CD14-positive monocyte (primary cell): Measurements from ENCODE around the gene CACNA1D. TPM values are rescaled to one million over a fixed set of nuclear protein-coding genes. Genes with fewer than 3 reads are reported as not detected.

Experiments
- DNase-seq, 3 donors: peaks; one replicate each; pipeline ENCODE4 v3.0.0-alpha.2; 2011 to 2022
- H2AFZ ChIP-seq: 2 replicates; pipeline ENCODE4 v1.6.0; 2012; ENCODE audit warnings: mild to moderate bottlenecking, low read depth, low read length, inconsistent platforms; ENCODE audit not compliant: insufficient read depth, poor library complexity, severe bottlenecking
- H3K27ac ChIP-seq, 2 donors: 1 replicate in 1 of 2; 2 replicates in 1 of 2; pipeline ENCODE4 v1.5.1; 2012 to 2013; ENCODE audit warnings: low read length in 2 of 2, control low read depth in 1 of 2, inconsistent platforms in 1 of 2, low read depth in 1 of 2, mild to moderate bottlenecking in 1 of 2
- H3K27me3 ChIP-seq, 2 donors: one replicate each; pipeline versions ENCODE4 v1.6.0 to v1.6.1; 2011 to 2013; ENCODE audit warnings: low read length in 2 of 2; ENCODE audit not compliant: control insufficient read depth in 2 of 2, insufficient read depth in 2 of 2
- H3K36me3 ChIP-seq, 2 donors: replicated peaks in 1 of 2; 1 replicate in 1 of 2; 2 replicates in 1 of 2; pipeline versions ENCODE4 v1.5.1 to v1.6.1; 2012 to 2013; ENCODE audit warnings: low read length in 2 of 2, control low read depth in 1 of 2, inconsistent platforms in 1 of 2, mild to moderate bottlenecking in 1 of 2; ENCODE audit not compliant: insufficient read depth in 2 of 2, control insufficient read depth in 1 of 2
- H3K4me1 ChIP-seq, 2 donors: 1 replicate in 1 of 2; 2 replicates in 1 of 2; pipeline versions ENCODE4 v1.5.1 to v1.6.1; 2012 to 2013; ENCODE audit warnings: low read length in 2 of 2, control low read depth in 1 of 2, inconsistent platforms in 1 of 2, mild to moderate bottlenecking in 1 of 2, moderate library complexity in 1 of 2; ENCODE audit not compliant: insufficient read depth in 2 of 2, control insufficient read depth in 1 of 2
- H3K4me2 ChIP-seq: replicated peaks from 2 replicates; pipeline ENCODE3; 2012; ENCODE audit warnings: low read length, moderate library complexity, mild to moderate bottlenecking; ENCODE audit not compliant: poor library complexity, severe bottlenecking; ENCODE audit errors: extremely low read depth
- H3K4me3 ChIP-seq, 3 experiments: fragments of 200-600 bp in 1 of 3; sonication (generic) in 1 of 3; replicated peaks in 1 of 3; 1 replicate in 2 of 3; 2 replicates in 1 of 3; pipeline ENCODE4 v1.5.1; 2011 to 2013; ENCODE audit warnings: low read length in 3 of 3, mild to moderate bottlenecking in 3 of 3, control low read depth in 2 of 3, low read depth in 2 of 3, inconsistent platforms in 1 of 3, moderate library complexity in 1 of 3
- H3K79me2 ChIP-seq: 2 replicates; pipeline ENCODE4 v1.6.0; 2012; ENCODE audit warnings: mild to moderate bottlenecking, control low read depth, inconsistent platforms, low read length, moderate library complexity; ENCODE audit not compliant: insufficient read depth
- H3K9ac ChIP-seq: 2 replicates; pipeline ENCODE4 v1.6.0; 2017; ENCODE audit warnings: low read length, mild to moderate bottlenecking; ENCODE audit not compliant: insufficient read depth, poor library complexity, severe bottlenecking
- H3K9me3 ChIP-seq, 2 donors: replicated peaks in 1 of 2; 1 replicate in 1 of 2; 2 replicates in 1 of 2; pipeline versions ENCODE4 v1.5.1 to v1.6.1; 2012 to 2013; ENCODE audit warnings: low read length in 2 of 2, control low read depth in 1 of 2; ENCODE audit not compliant: control insufficient read depth in 1 of 2, insufficient read depth in 1 of 2
- H4K20me1 ChIP-seq: 2 replicates; pipeline ENCODE4 v1.6.0; 2012; ENCODE audit warnings: mild to moderate bottlenecking, low read length, control low read depth, moderate library complexity; ENCODE audit not compliant: insufficient read depth
- H3K27ac Mint-ChIP-seq, 7 donors: one replicate each; pipeline ENCODE4 v1.8.0; 2020; ENCODE audit warnings: mild to moderate bottlenecking in 7 of 7, mixed read lengths in 7 of 7, moderate library complexity in 6 of 7, inconsistent platforms in 2 of 7
- H3K27me3 Mint-ChIP-seq, 3 donors: one replicate each; pipeline ENCODE4 v1.8.0; 2021 to 2022; ENCODE audit warnings: low read depth in 3 of 3, mild to moderate bottlenecking in 3 of 3, mixed read lengths in 3 of 3, moderate library complexity in 3 of 3, inconsistent platforms in 1 of 3
- H3K36me3 Mint-ChIP-seq, 2 donors: one replicate each; pipeline ENCODE4 v1.8.0; 2020; ENCODE audit warnings: mixed read lengths in 2 of 2, inconsistent platforms in 1 of 2, mild to moderate bottlenecking in 1 of 2
- H3K4me1 Mint-ChIP-seq: one replicate; pipeline ENCODE4 v1.8.0; 2020; ENCODE audit warnings: mild to moderate bottlenecking, mixed read lengths
- H3K4me3 Mint-ChIP-seq, 2 donors: one replicate each; pipeline ENCODE4 v1.8.0; 2020; ENCODE audit warnings: mild to moderate bottlenecking in 2 of 2, mixed read lengths in 2 of 2, moderate library complexity in 1 of 2
- H3K9me3 Mint-ChIP-seq, 7 donors: one replicate each; pipeline ENCODE4 v1.8.0; 2020 to 2022; ENCODE audit warnings: mixed read lengths in 7 of 7, mild to moderate bottlenecking in 6 of 7, moderate library complexity in 6 of 7, inconsistent platforms in 2 of 7
- CTCF ChIP-seq: fragments of 200-600 bp; IDR thresholded peaks from one replicate; pipeline ENCODE4 v1.8.0; 2022; ENCODE audit warnings: antibody characterized with exemption, mild to moderate bottlenecking
- WGBS: methylation state at CpG from one replicate; pipeline ENCODE4 v1.1.5; 2013; ENCODE audit warnings: missing lambda C conversion rate; ENCODE audit not compliant: insufficient coverage; 5-methylcytosine and 5-hydroxymethylcytosine counted together
- intact Hi-C, 2 donors: fragments of 100-400 bp; cut with micrococcal nuclease; formaldehyde crosslinking; loops; one replicate each; pipeline versions ENCODE4 v1.15.0 to v1.15.1; 2023
- polyA plus RNA-seq, 3 donors: library from polyadenylated mRNA; depleted of rRNA in 1 of 3; unstranded in 2 of 3; stranded (reverse) in 1 of 3; fragments of 300-500 nt in 2 of 3; fragments of >200 nt in 1 of 3; fragmentation: Illumina TruSeq in 2 of 3; gene quantifications; 1 replicate in 2 of 3; 2 replicates in 1 of 3; pipeline ENCODE4 v1.2.3, GENCODE V29; 2012 to 2021

CACNA1D gene
- polyA plus RNA-seq, 3 donors, result 0.29 to 1.2 (median 0.98) TPM

- Histone ChIP-seq H3K27ac (no peak overlapping the region), H4K20me1 (no peaks in the 10 kb centered on the region), H3K9ac (no peak overlapping the region), H3K4me1 (no peaks in the 10 kb centered on the region), H3K79me2 (no peaks in the 10 kb centered on the region), H3K9me3 (no peaks in the 10 kb centered on the region), H3K4me3 (no peak overlapping the region), H3K27me3 (no peaks in the 10 kb centered on the region), H2AFZ (no peak overlapping the region), H3K36me3 (no peaks in the 10 kb centered on the region), H3K4me2 (no peak overlapping the region)
- H3K4me1 Mint-ChIP-seq, result peaks cover 2% of the 10 kb centered on the region
- intact Hi-C loops, result no loop called here
- H3K36me3 Mint-ChIP-seq, result no peaks in the 10 kb centered on the region
- H3K9me3 Mint-ChIP-seq, result peaks cover 0 to 2% (median 0%) of the 10 kb centered on the region in 7 donors
- no peak overlapping the region for H3K27ac Mint-ChIP-seq
- no peak for DNase-seq
- WGBS, result 83% methylated on average over 1 of the region's 3 CpGs
- H3K27me3 Mint-ChIP-seq, result peaks cover 2 to 5% (median 3%) of the 10 kb centered on the region in 3 donors
- no peak overlapping the region for H3K4me3 Mint-ChIP-seq
- TF ChIP-seq CTCF, result no peak
Observed at GRCh38 chr3:53778153-53778552, 283.7 kb downstream of the CACNA1D start.

DNA sequence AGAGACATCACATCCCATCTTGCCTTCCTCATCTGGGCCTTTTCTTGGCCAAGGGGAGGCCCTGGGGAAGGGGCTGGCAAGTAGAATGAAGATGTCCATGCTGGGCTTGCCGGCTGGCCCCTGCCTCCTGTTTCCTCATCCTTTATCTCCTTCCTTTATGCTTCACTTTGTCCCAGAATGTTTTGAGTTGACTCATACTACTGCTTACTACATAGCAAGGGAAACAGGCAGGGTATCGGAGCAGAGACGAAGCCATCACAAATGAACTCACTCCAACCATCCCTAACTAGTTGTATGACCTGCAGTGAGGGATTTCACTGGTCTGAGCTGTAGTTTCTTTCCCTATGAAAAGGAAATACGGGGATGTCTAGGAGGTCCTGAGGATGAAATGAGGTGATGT, 285.8 kb downstream of the CACNA1D start:
- Histone ChIP-seq H3K4me2 (no peak overlapping the region), H3K9ac (no peak overlapping the region), H3K79me2 (no peaks in the 10 kb centered on the region), H3K4me1 (no peaks in the 10 kb centered on the region), H3K27me3 (no peaks in the 10 kb centered on the region), H4K20me1 (no peaks in the 10 kb centered on the region), H3K36me3 (no peaks in the 10 kb centered on the region), H2AFZ (no peak overlapping the region), H3K4me3 (no peak overlapping the region), H3K27ac (no peak overlapping the region), H3K9me3 (no peaks in the 10 kb centered on the region)
- peaks cover 0 to 2% (median 0%) of the 10 kb centered on the region in 7 donors for H3K9me3 Mint-ChIP-seq
- no peaks in the 10 kb centered on the region for H3K36me3 Mint-ChIP-seq
- no CpG with 5 or more reads among the region's 4 CpGs for WGBS
- no peaks in the 10 kb centered on the region for H3K4me1 Mint-ChIP-seq
- intact Hi-C loops, result no loop called here
- H3K27me3 Mint-ChIP-seq, result peaks cover 3 to 8% (median 5%) of the 10 kb centered on the region in 3 donors
- H3K4me3 Mint-ChIP-seq, result no peak overlapping the region
- no peak for TF ChIP-seq CTCF
- H3K27ac Mint-ChIP-seq, result no peak overlapping the region
- DNase-seq, result no peak
